GM21576 (cell line): Measurements from ENCODE around the gene HOXA11.

Experiments used
- ATAC-seq: cut with Tn5 transposase; IDR thresholded peaks from one replicate; pipeline ENCODE4 v1.9.1; 2021; ENCODE audit warnings: mild to moderate bottlenecking, moderate library complexity; ENCODE audit not compliant: unreplicated experiment

The HOXA11 gene

DNA sequence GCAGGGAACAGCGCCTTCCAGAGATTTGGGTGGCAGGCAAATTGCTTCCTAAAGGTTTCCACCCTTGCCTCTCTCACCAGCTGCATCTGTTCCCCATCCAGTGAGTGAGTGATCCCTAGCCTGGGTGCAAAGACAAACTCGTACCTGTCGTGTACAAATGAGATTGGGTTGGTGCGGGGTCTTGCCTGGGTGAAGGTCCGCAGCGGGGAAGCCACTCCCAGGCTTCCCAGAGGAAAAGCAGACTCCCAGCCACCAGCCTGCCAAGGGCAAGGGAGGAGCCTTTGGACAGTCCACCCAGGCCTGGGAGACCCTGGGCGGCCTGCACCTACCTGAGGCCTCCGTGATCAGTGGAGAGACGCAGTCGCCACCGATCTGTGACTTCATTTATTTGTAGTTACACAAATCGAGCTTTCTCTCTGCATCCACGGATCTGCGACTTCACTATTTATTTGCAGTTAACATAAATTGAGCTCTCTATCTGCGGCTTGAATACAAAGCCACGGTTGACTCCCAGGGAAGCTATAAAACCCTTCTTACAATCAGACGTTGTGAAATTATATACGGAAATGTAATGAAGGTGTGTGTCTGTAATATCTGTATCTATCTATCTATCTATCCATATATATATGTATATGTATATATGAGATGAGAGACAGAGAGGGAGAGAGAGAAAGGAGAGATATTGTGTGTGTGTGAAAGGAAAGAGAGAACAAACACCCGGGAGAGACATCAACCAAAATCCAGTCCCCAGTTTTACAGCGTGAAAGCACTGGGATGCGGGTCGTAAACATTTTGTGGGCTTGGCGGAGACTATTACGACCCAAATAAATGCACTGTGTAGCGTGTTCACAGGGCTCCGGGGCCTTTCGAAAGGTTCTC lies 25.5 kb downstream of the HOXA11 start:
- ATAC-seq = no peak

DNA sequence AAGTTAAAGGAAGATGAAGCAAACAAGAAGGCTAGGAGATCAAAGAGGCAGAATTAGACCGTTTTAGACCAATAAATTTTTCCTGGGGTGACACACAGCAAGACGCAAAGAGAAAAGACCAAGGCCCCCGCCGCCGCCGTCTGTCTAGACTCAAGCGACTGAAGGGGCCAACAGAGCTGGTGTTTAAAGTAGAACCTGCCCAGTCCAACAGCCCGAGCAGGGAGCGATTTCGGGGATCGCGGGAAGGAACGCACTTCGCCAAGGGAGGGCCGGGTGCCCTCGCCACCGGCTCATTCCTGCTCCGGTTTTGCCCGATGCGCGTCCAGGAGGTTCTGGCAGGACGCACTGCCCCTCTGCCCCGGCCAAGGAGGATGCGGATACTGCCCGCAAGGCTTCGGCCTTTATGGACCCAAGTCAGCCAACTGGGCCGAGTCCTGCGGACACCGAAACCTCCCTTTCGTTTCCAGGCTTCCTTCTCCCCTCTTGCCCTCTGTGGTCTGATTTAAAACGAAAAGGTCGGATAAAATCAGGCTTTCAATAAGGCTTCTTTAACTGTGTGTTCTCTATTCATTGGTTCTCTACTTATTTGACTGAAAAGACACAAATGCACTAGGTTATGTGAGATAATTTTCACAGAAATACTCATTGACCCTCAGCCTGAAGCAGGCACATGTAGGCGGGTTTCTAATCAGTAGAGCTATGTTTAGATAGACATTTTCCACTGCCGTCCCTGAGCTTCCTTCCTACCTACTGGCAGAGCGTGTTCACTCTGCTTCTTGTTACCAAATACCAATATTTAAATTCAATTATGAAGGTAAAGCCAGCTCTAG lies 26.4 kb downstream of the HOXA11 start:
- ATAC-seq = no peak

DNA sequence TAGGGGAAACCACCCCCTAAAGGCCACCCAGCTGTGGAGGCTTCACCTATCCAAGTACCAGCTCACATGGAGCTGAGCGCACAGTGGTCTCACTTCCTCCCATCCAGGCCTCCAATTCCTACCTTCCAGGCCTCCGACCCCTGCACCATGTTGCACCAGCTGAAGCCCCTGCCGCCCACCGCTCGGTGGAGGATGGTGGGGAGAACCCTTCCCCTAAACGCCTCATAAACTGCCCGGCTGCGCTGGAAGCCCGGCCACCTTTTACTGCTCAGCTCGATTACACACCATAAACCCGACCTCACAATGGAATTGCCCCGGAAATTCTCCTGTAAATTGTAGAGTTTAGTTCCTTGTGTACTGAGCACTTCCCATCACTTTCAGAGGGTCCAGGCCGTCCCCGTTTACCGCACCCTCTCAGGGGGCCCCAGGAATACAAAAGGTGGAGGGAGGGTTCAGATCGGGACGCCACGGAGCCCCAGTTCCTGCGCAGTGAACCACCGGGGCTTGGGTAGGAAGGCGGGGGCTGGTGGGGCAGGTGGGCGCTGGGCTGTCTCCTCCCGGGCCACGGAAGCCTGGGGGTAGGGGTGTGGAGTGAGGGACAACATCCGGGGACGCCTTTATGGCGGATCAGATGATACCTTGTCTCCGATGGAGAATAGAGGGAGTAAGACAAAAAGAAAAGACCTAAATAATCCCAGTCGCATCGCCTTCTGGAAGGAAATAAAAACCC lies 27.2 kb downstream of the HOXA11 start:
- ATAC-seq = no peak

DNA sequence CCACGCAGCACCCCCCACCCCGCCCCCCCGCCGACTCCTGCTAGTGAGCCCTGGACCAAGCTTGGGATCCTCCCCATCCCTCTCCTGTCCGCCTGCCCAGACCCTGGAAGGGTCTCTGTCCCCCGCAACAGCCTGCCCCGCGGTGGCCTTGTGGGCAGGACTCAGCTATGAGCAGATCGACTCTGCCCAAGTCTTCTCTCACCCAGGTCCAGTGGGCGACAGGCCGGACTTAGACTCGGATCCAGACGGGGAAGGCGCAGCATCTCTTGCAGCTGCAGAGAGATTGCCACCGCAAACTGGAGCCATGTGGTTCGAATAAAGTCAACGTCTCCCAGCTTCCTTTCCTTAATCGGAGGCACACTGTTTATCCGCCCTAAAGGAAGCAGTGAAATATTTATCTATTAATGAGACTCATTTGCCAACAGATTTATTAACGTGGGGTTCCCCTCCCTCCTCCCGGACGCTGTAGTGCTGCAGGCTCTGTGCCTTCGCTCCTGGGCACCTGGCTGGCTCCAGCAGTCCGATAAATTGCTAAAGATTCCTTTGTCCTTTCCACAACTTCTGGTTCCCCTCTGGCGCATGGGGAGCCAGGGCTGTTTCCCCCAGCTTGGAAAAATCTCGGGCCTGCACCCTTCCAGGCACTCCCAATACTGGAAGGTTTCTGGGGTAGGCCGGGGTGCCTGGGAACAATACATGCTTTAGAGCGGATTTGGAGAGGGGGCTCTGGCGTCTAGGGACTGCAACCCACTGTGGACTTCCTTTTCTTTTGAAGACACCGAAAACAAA lies 27.9 kb downstream of the HOXA11 start:
- no peak for ATAC-seq

DNA sequence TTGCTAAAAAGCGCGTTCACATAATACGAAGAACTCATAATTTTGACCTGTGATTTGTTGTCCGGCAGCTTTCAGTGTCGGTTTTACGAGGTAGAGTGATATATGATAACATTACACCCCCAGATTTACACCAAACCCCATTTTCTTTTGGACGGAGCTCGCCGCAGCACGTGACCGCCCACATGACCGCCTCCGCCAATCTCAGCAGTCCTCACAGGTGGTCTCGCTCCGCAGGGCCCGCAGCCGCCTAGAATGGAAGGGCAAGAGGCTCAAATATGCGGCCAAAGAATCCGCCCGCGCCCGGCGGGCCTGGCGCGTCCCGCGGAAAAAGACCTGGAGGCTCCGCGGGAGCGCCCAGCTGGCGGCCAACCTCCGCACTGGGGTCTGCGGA lies 28.5 kb downstream of the HOXA11 start, which contains the start of gene HOXA7:
Gene HOXA7, minus strand, starts transcription at position 168 of the 391 bp plus-strand sequence. Its CDS starts 130 bp downstream, at position 38.
- no peak for ATAC-seq

DNA sequence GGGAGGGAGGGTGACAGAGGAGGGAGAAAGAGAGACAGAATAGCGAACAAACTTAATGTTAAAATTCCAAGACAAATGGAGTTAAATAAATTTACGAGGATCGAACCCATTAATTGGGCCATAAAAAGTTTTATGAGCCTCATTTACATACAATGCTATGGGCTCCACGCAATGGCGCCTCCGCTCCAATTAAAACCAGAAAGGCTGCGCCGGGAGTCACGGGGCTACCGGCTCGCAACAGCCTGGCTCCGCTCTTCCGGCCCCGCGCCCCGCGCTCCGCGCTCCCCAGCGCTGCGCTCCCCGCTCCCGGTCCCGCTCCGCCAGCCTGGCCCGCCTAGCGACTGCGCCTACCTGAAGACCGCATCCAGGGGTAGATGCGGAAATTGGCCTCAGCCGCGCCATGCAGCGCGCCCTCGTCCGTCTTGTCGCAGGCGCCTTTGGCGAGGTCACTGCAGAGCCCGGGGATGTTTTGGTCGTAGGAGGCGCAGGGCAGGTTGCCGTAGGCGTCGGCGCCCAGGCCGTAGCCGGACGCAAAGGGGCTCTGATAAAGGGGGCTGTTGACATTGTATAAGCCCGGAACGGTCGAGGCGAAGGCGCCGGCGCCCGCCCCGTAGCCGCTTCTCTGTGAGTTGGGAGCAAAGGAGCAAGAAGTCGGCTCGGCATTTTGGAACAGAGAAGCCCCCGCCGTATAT lies 29.1 kb downstream of the HOXA11 start:
- no peak for ATAC-seq

DNA sequence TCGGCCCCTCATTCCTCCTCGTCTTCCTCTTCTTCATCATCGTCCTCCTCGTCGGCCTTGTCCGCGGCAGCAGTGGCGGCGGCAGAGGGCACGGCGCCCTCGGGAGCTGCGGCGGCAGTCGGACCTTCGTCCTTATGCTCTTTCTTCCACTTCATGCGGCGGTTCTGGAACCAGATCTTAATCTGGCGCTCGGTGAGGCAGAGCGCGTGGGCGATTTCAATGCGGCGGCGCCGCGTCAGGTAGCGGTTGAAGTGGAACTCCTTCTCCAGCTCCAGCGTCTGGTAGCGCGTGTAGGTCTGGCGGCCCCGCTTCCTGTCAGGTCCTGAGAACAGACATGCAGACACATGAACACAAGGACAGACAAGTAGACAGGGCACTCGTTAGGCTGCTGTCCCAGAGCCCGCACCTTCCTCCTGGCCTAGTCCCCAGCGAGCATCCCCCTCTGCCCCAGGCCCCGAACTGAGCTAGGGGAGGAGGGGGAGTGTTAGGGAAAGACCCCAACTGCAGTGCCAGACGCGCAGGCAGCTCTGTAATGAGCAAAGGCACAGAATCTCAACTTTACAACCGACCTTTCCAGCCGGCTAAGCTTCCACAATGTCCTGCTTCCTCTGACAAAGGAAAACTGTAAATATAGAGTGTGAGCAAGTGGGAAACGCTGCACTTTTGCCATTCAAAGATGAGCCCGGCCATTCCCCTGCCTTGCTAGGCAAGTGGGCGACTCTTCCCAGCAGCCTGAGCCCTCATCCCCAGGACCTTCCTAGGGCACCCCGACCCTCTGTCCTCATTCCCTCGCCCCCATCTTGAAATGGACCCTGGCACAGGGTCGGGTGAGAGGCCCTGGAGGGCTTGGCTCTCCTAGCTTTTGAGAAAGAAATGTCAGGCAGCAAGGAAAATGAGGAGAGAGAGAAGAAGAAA lies 29.9 kb downstream of the HOXA11 start:
- ATAC-seq = no peak

DNA sequence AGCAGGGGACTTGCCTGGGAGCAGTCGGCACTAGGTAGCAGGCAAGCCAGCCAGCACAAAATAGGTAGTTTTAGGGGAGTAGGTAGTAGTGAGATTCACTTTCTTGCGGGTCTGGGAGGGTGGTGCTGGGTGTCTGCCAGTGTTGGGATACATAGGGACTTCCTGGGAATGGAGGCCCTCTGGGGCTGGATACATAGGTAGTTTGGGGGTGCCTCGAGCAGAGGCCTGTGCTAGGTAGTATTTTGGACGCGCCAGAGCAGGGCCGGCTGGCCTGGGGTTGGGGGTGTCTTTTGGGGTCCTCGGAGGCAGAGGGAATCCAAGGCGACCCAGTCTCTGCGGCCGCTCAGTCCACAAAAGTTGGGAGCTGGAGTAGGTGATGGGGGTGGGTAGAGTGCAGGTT lies 30.7 kb downstream of the HOXA11 start:
- ATAC-seq = no peak

DNA sequence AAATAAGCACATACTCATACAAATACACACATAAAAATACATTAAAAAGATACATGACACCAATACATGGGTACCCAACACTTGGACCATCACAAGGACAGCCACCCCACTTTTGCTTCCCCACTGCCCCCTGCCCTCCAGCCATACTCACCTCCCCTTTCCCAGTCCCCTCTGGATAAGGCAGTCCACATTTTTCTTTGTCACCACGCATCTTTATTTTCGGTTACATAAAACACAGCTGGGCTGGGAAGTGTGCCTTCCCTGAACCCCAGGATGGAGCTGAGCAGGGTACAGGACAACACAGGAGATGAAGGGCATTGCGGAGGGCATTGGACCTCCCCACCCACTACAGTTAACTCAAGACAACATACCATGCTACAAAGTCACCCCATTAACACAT lies 31.5 kb downstream of the HOXA11 start:
- no peak for ATAC-seq

DNA sequence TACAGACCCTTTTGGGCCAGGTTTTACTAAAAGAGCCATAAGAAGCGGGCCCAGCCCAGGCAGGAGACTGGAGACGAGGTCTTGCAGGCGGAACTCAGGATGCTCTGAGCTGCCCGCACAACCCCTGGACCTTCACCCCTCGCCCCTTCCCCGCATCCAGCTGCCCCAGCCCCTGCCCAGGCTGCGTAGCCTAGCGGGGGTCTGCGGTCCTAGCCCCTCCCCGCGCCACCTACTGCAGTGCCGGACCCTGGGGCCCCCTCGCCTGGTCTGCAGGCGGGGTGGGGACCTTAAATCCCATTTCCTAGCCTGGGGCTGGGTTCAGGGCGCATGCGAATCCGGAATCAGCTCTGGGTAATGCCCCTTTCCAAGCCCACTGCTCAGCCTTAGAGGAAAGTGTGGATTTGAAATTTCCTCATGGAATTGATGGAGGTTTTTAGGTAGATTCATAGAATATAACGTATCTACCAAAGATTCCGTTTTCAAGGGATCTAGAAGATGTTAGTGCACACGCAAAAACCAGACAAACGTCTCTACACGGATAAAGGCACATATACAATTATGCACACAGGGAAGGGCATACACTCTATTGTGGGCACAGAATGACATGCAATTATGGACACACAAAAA lies 32.1 kb downstream of the HOXA11 start:
- ATAC-seq = no peak

DNA sequence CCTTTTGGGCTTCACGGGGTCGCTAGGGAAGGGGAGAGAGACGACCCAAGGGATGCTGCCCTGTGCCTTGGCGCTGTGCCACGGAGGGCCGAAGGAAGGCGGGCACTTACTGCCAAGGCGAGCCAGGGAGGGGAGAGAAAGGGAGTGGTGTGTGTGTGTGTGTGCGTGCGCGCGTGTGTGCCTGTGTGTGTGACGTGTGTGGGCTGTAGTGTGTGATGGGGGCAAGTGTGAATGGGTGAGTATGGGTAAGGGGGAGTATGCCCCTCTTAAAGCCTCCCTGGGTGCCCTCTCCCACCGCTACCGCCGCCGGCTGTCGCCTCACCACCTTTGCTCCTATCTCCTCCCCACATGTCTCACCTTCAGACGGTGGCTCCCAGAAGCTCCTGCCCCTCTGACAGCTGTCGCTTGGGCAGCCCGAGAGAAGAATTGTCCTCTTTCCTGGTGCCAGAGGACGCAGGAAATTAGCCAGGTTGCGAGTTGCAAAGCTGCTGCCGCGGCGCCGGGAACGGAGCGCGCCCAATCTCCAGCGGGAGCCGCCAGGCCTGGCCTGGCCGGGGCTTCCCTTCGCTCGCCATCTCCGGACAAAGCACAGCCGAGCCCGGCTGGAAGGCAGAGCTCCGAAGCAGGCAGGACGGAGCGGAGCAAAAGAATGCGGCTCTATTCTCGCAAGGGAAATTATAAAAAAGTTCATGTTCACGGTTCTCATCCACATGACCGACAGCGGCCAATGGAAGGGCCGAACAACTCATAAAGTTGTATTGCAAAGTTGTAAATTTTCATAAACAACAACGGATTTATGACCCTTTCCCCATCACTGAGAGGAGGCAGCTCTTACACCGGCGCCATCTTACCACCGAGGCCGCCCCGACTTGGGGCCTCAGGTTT lies 32.9 kb downstream of the HOXA11 start, which contains the start of gene HOXA3:
Gene HOXA3, minus strand, starts transcription at position 653 of the 885 bp plus-strand sequence. CDS start 41,943 bp downstream, outside the sequence.
- ATAC-seq = no peak

DNA sequence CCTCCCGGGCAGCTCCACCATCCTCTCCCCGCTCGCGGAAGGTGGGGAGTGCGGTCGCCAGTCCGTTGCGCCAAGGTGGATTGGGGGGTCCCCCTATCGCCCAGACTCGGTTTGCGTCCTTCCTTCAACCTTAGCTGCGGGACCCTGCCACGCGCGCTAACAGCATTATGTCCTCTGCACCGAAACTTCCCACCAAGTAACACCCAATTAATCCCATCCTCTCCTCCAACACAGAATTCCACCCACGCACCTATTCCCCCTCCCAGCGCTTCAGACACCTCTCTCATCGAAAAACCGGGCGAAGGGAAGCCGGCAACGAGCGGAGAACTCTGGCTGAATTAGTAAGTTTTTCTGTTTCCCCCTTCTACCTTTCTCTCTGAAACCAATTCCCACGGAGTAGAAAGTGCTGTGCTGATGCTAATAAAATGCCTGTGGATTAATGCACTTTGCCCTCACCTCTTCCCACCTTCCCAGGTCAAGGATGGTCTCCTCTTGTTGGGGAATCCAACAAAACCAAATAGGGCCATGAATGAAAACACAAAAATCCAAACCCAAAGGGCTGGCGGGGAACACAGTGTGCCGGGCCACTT lies 33.6 kb downstream of the HOXA11 start:
- ATAC-seq = no peak

DNA sequence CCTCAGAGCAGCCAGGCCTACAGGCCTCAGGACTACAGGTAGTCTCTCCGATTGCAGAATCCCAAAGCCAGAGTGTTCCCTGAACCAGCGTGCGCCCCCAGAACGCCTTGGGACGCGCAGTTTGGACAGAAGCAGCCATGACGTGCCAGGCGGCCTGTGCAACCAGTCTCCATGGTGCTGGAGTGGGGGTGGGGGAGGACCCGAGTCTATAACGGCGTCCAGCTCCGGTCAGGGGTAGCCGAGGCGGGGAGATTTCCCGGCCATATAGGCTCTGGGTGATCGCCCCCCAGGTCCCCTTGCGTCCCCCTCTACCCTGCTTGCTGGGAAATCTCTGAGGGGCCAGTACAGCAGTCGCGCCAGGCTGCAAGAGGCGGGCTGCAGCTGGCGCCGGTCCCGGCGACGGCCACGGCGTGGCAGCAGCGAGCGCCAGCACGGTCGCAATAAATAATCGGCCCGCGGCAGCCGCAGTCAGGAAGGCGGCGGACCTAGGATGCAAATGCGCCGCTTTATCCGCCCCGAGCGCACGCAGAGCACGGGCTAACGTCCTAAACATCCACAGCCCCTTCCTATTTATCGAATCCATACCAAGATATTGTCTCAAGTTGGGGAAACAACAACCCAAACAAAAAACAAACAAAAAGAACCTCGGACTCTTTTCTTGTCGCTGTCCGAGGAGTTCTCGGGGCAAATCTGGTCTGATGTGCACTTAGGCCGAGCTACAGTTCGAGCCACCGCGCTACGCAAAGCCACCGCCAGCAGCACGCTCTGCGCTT lies 34.3 kb downstream of the HOXA11 start:
- ATAC-seq = peak; percentile 57

DNA sequence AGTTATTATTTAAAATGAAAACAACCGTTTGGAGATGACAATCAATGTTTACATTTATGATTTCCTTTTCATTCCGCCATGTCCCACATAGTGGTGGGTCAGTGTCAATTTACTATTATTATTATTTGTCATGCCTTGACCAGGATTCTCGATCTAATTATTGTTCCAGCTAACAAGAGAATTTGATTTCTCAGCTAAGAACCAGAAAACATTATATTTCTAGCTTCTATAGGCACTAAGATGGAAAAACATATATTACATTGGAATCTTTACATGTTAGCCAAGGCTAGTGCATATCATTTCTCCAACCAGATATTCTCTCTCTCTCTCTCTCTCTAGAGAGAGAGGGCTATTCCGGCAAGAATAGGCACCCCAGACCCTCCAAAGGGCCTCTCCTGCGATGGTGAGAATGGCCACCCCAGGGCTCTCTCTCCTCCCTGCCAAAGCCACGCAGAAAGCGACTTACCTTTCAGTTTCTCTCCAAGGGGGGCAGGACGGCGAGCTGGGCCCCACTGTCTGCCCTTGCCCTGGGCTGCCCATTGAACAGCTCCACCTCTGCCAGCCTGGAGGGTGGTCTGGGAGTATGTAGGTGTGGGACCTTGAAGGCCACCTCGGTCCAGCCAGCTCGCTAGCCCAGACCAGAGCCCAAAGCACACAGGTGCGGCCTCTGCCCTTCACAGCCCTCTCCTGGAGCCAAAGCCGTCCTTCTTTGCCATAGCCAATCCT lies 35.0 kb downstream of the HOXA11 start:
- no peak for ATAC-seq
